Suprapubic skin (tissue), 4 donors: ENCODE data around the gene EEF1AKMT2. TPM values are rescaled to one million over a fixed set of nuclear protein-coding genes. Genes with fewer than 3 reads are reported as not detected.
A peak's percentile ranks its signal among the peaks of the same experiment; 100 is the strongest.
"Not testable (repeated sequence)": the region's sequence is repeated elsewhere in the genome, so short reads cannot be mapped to it uniquely, and the experiment has no call there.

Experiments
- DNase-seq, 2 donors: peaks; one replicate each; pipeline ENCODE4 v3.0.0-alpha.2; 2019; ENCODE audit warnings: low spot score in 2 of 2
- H3K27ac ChIP-seq: fragments of 200-600 bp; sonication (generic); one replicate; pipeline ENCODE4 v1.5.1; 2019
- H3K27me3 ChIP-seq: fragments of 200-600 bp; sonication (generic); one replicate; pipeline ENCODE4 v1.5.1; 2019
- H3K36me3 ChIP-seq: fragments of 200-600 bp; sonication (generic); one replicate; pipeline ENCODE4 v1.5.1; 2019
- H3K4me1 ChIP-seq: fragments of 200-600 bp; sonication (generic); one replicate; pipeline ENCODE4 v1.5.1; 2019
- H3K4me3 ChIP-seq: fragments of 200-600 bp; sonication (generic); one replicate; pipeline ENCODE4 v1.5.1; 2019; ENCODE audit warnings: mild to moderate bottlenecking
- H3K9me3 ChIP-seq: fragments of 200-600 bp; sonication (generic); one replicate; pipeline ENCODE4 v1.5.1; 2019
- CTCF ChIP-seq, 2 donors: fragments of 200-600 bp in 1 of 2; fragments of 450-650 bp in 1 of 2; sonication (generic) in 1 of 2; IDR thresholded peaks; one replicate each; pipeline ENCODE4 v1.5.1; 2016 to 2019; ENCODE audit warnings: antibody characterized with exemption in 2 of 2, mild to moderate bottlenecking in 1 of 2, moderate library complexity in 1 of 2
- EP300 ChIP-seq: sonication (generic); formaldehyde crosslinking; IDR thresholded peaks from one replicate; pipeline ENCODE4 v1.6.1; 2017; ENCODE audit warnings: antibody characterized with exemption
- POLR2A ChIP-seq, 2 donors: fragments of 450-650 bp; IDR thresholded peaks; one replicate each; pipeline ENCODE4 v1.6.1; 2017; ENCODE audit warnings: antibody characterized with exemption in 2 of 2, mild to moderate bottlenecking in 2 of 2, moderate library complexity in 2 of 2
- POLR2AphosphoS5 ChIP-seq, 3 donors: sonication (generic); formaldehyde crosslinking; IDR thresholded peaks; one replicate each; pipeline ENCODE4 v1.6.1; 2017; ENCODE audit warnings: antibody characterized with exemption in 3 of 3
- WGBS: methylation state at CpG from one replicate; pipeline ENCODE4 v1.1.5; 2018; 5-methylcytosine and 5-hydroxymethylcytosine counted together
- total RNA-seq, 4 donors: library from RNA; depleted of rRNA; stranded (reverse); fragments of >200 nt; gene quantifications; one replicate each; pipeline ENCODE4 v1.1.0, GENCODE V29; 2016

The EEF1AKMT2 gene
- total RNA-seq, 4 donors from 2014 or later = 11.4 to 23.8 (median 15.3) TPM

GRCh38 chr10:124792998-124793352 lies 1.3 kb upstream of the EEF1AKMT2 start:
- 96% methylated on average over 11 of the region's 11 CpGs for WGBS
- H3K4me3 ChIP-seq = peak overlapping the region; percentile 77
- no peaks in the 10 kb centered on the region for H3K9me3 ChIP-seq
- no peak for DNase-seq
- H3K4me1 ChIP-seq = peaks cover 17% of the 10 kb centered on the region
- TF ChIP-seq CTCF (IDR thresholded peaks at IDR 0.05) = no peak
- no peak for TF ChIP-seq EP300
- no peak for TF ChIP-seq POLR2A (IDR thresholded peaks at IDR 0.05)
- TF ChIP-seq POLR2AphosphoS5 (IDR thresholded peaks at IDR 0.05) = no peak
- H3K27me3 ChIP-seq = no peaks in the 10 kb centered on the region
- no peak overlapping the region for H3K27ac ChIP-seq
- peaks cover 14% of the 10 kb centered on the region for H3K36me3 ChIP-seq

- not testable (repeated sequence) for DNase-seq, H3K4me1 ChIP-seq, H3K4me3 ChIP-seq, H3K9me3 ChIP-seq, H3K27me3 ChIP-seq, H3K27ac ChIP-seq
- 93% methylated on average over 1 of the region's 1 CpG for WGBS
- H3K36me3 ChIP-seq = peaks cover 55% of the 10 kb centered on the region
These were observed 8.8 kb downstream of the EEF1AKMT2 start for GRCh38 chr10:124782900-124783299.

- Histone ChIP-seq H3K9me3 (no peaks in the 10 kb centered on the region), H3K36me3 (peaks cover 21% of the 10 kb centered on the region), H3K4me1 (no peaks in the 10 kb centered on the region), H3K4me3 (no peak overlapping the region), H3K27ac (no peak overlapping the region), H3K27me3 (no peaks in the 10 kb centered on the region)
- DNase-seq = no peak
- TF ChIP-seq EP300 = no peak
- TF ChIP-seq CTCF (IDR thresholded peaks at IDR 0.05) = no peak
- WGBS = 98% methylated on average over 2 of the region's 2 CpGs
These were observed 22.9 kb downstream of the EEF1AKMT2 start for GRCh38 chr10:124768791-124769190.

GRCh38 chr10:124765256-124765655 lies 26.4 kb downstream of the EEF1AKMT2 start:
- H3K9me3 ChIP-seq = no peaks in the 10 kb centered on the region
- H3K4me1 ChIP-seq = no peaks in the 10 kb centered on the region
- H3K27ac ChIP-seq = no peak overlapping the region
- H3K4me3 ChIP-seq = no peak overlapping the region
- 87% methylated on average over 2 of the region's 2 CpGs for WGBS
- no peaks in the 10 kb centered on the region for H3K27me3 ChIP-seq
- peaks cover 31% of the 10 kb centered on the region for H3K36me3 ChIP-seq
- TF ChIP-seq POLR2A (IDR thresholded peaks at IDR 0.05) (no peak), EP300 (no peak), CTCF (IDR thresholded peaks at IDR 0.05) (no peak)
- no peak for DNase-seq

GRCh38 chr10:124763267-124763666 lies 28.4 kb downstream of the EEF1AKMT2 start:
- DNase-seq = no peak
- H3K27ac ChIP-seq = no peak overlapping the region
- H3K36me3 ChIP-seq = peaks cover 41% of the 10 kb centered on the region
- TF ChIP-seq POLR2A (IDR thresholded peaks at IDR 0.05) (no peak), CTCF (IDR thresholded peaks at IDR 0.05) (no peak), POLR2AphosphoS5 (IDR thresholded peaks at IDR 0.05) (no peak), EP300 (no peak)
- H3K4me1 ChIP-seq = no peaks in the 10 kb centered on the region
- H3K4me3 ChIP-seq = no peak overlapping the region
- 96% methylated on average over 1 of the region's 1 CpG for WGBS
- H3K27me3 ChIP-seq = no peaks in the 10 kb centered on the region
- H3K9me3 ChIP-seq = no peaks in the 10 kb centered on the region

GRCh38 chr10:124762281-124762680 lies 29.4 kb downstream of the EEF1AKMT2 start:
- no peaks in the 10 kb centered on the region for H3K4me1 ChIP-seq
- no peak for DNase-seq
- TF ChIP-seq CTCF (IDR thresholded peaks at IDR 0.05) (no peak), POLR2A (IDR thresholded peaks at IDR 0.05) (no peak), POLR2AphosphoS5 (IDR thresholded peaks at IDR 0.05) (no peak), EP300 (no peak)
- peaks cover 41% of the 10 kb centered on the region for H3K36me3 ChIP-seq
- H3K9me3 ChIP-seq = no peaks in the 10 kb centered on the region
- H3K4me3 ChIP-seq = no peak overlapping the region
- WGBS = 90% methylated on average over 5 of the region's 5 CpGs
- H3K27me3 ChIP-seq = no peaks in the 10 kb centered on the region
- H3K27ac ChIP-seq = no peak overlapping the region
